ENCODE results near the gene IRAK1BP1. TPM values are rescaled to one million over a fixed set of nuclear protein-coding genes. Genes with fewer than 3 reads are reported as not detected.

The IRAK1BP1 gene
- total and polyA plus RNA-seq, 9 of the 15 experiments (the other 6 are each of a cell fraction or from before 2014, with no cell fraction given): 1.8 to 3.7 (median 2.1) TPM

DNA sequence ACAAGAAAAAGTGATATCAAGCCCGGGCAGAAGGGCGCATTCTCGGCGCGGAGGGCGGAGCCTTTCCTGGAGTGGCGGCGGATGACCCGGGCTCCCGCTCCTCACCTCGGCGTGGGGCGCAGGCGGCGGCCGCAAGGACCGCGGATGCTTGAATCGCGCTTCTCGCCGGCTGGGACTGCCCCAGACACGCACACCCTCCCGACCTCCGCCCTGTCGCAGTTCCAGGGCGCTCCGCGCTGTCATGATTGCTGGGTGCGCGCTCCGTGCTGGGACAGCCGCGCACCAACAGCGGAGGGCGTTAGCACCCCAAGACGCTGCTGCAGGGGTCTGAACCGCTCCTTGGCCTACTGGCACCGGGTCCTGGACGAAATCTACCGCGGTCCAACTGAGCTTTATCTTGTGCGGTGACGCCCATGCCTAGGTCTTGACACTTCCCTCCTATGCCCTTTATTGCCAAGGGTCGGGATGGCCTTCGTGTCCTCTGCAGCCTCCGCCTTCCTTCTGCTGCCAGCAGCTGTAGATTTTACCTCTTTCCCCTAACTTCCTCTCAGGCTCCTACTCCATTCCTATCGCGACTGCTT is 43.3 kb downstream of the IRAK1BP1 start (continued):
- TF ChIP-seq, protein P1, sequence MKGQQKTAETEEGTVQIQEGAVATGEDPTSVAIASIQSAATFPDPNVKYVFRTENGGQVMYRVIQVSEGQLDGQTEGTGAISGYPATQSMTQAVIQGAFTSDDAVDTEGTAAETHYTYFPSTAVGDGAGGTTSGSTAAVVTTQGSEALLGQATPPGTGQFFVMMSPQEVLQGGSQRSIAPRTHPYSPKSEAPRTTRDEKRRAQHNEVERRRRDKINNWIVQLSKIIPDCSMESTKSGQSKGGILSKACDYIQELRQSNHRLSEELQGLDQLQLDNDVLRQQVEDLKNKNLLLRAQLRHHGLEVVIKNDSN (CRISPR knock-in tag; IDR thresholded peaks at IDR 0.05): no peak
- no peak for TF ChIP-seq ZNF551 (CRISPR knock-in tag; IDR thresholded peaks at IDR 0.05)
- no peak for TF ChIP-seq PML (IDR thresholded peaks at IDR 0.05; ENCODE audit: low read length)
- TF ChIP-seq RBM15 (IDR thresholded peaks at IDR 0.05; ENCODE audit: insufficient read depth, low read length): no peak

DNA sequence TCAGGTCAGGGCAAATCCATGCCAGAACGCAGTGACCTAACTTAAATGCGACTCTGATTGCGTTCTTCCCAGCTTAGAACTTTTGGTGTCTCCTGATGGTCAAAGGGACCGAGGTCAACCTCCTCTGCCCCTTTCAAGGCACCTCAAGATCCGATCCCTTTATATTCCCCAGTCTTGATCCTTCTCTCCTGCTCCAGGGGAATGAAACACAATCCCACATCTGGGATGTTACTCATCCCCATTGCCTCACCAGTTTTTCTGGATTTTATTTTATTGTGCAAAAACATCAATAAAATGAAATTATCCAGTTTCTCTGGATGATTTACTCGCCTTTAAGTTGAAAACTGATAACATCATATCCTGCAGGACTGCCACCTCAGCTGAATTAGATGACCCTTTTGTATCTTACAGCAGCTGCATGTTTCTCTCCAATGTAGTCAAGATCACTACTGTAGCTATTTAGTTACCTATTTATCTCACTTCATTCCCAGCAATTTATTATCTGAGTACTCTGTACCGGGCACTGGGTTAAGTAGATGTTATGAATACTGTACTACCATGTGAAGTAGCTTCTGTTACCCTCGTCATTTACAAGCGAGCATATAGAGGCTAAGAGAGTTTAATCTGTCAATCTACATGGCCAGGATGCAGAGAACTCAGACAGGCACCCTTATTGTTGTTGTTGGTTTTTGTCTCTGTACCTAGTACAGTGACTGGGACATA is 44.0 kb downstream of the IRAK1BP1 start:
- FAIRE-seq: no peak
- Histone ChIP-seq H3K9me1 (ENCODE audit: control insufficient read depth, insufficient read depth, low read length) (no peaks in the 10 kb centered on the region), H2AFZ (ENCODE audit: low read depth, low read length) (no peak overlapping the region), H3K79me2 (ENCODE audit: control insufficient read depth, insufficient read depth, low read length) (no peaks in the 10 kb centered on the region), H3K9me3 (replicated peaks; ENCODE audit: control insufficient read depth, insufficient read depth, low read depth, low read length) (no peaks in the 10 kb centered on the region), H3K4me2 (ENCODE audit: insufficient read depth, low read length) (no peak overlapping the region), H4K20me1 (replicated peaks; ENCODE audit: control insufficient read depth, insufficient read depth, low read length) (no peaks in the 10 kb centered on the region), H3K4me1 (replicated peaks in 1 of 2; ENCODE audit: control insufficient read depth in 2 of 2, insufficient read depth in 2 of 2, low read length in 2 of 2) (peaks cover 0 to 7% of the 10 kb centered on the region in 2 experiments; a peak in 1 of 5 replicates), H3K27me3 (ENCODE audit: control insufficient read depth in 2 of 2, insufficient read depth in 2 of 2, low read length in 2 of 2) (peaks cover 0 to 6% of the 10 kb centered on the region in 2 experiments; a peak in 1 of 5 replicates), H3K4me3 (no peak overlapping the region), H3K27ac (ENCODE audit: extremely low read depth, low read depth, low read length) (no peak overlapping the region), H3K36me3 (ENCODE audit: control insufficient read depth, insufficient read depth, low read length) (no peaks in the 10 kb centered on the region), H3K9ac (ENCODE audit: insufficient read depth in 1 of 2, low read depth in 2 of 2, low read length in 2 of 2) (no peak overlapping the region)
- in situ Hi-C loops (cut with MboI) (no loop called here), intact Hi-C loops (cut with micrococcal nuclease) (no loop called here)
- 11% methylated on average over 9 of the region's 9 CpGs for WGBS (ENCODE audit: insufficient coverage, low coverage, missing lambda C conversion rate)
- ChIA-PET CTCF (ENCODE audit: low intra/inter-chr PET ratio) (no interaction called here), POLR2A (no interaction called here)
- TF ChIP-seq, protein P2, sequence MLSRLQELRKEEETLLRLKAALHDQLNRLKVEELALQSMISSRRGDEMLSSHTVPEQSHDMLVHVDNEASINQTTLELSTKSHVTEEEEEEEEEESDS (CRISPR knock-in tag; IDR thresholded peaks at IDR 0.05): no peak
- TF ChIP-seq, protein P3, sequence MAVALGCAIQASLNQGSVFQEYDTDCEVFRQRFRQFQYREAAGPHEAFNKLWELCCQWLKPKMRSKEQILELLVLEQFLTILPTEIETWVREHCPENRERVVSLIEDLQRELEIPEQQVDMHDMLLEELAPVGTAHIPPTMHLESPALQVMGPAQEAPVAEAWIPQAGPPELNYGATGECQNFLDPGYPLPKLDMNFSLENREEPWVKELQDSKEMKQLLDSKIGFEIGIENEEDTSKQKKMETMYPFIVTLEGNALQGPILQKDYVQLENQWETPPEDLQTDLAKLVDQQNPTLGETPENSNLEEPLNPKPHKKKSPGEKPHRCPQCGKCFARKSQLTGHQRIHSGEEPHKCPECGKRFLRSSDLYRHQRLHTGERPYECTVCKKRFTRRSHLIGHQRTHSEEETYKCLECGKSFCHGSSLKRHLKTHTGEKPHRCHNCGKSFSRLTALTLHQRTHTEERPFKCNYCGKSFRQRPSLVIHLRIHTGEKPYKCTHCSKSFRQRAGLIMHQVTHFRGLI (CRISPR knock-in tag; IDR thresholded peaks at IDR 0.05): no peak
- no peak for TF ChIP-seq ZNF146 (CRISPR knock-in tag; IDR thresholded peaks at IDR 0.05; ENCODE audit: unreplicated experiment)
- TF ChIP-seq, protein P4, sequence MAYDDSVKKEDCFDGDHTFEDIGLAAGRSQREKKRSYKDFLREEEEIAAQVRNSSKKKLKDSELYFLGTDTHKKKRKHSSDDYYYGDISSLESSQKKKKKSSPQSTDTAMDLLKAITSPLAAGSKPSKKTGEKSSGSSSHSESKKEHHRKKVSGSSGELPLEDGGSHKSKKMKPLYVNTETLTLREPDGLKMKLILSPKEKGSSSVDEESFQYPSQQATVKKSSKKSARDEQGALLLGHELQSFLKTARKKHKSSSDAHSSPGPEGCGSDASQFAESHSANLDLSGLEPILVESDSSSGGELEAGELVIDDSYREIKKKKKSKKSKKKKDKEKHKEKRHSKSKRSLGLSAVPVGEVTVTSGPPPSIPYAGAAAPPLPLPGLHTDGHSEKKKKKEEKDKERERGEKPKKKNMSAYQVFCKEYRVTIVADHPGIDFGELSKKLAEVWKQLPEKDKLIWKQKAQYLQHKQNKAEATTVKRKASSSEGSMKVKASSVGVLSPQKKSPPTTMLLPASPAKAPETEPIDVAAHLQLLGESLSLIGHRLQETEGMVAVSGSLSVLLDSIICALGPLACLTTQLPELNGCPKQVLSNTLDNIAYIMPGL (CRISPR knock-in tag; IDR thresholded peaks at IDR 0.05): no peak
- peak in 1 of 4 experiments; percentile 2 for DNase-seq (ENCODE audit: extremely low read depth in 1 of 4, low spot score in 3 of 4)
- BruUV-seq (replicated peaks): no TSS peak
- no peak for ATAC-seq

Measured in K562 (cell line).